Measurements from ENCODE around the gene TBXAS1. TPM values are rescaled to one million over a fixed set of nuclear protein-coding genes. Genes with fewer than 3 reads are reported as not detected.

Gene TBXAS1
- total RNA-seq, 1 donor from 2014 or later, result 3.8 TPM

- no peaks in the 10 kb centered on the region for H3K9me3 ChIP-seq
- H3K27ac ChIP-seq, result no peak overlapping the region
- intact Hi-C loops (cut with DNase I), result no loop called here
- TF ChIP-seq CTCF (IDR thresholded peaks at IDR 0.05), result no peak
- no peak for DNase-seq (ENCODE audit: low spot score in 2 of 2)
- no peaks in the 10 kb centered on the region for H3K4me1 ChIP-seq
- no peaks in the 10 kb centered on the region for H3K27me3 ChIP-seq
- peaks cover 12 to 33% of the 10 kb centered on the region in 2 donors for H3K36me3 ChIP-seq
- H3K4me3 ChIP-seq, result no peak overlapping the region
These were observed 205.4 kb downstream of the TBXAS1 start for GRCh38 chr7:140034421-140034820.

GRCh38 chr7:140035400-140036223 lies 206.5 kb downstream of the TBXAS1 start:
- Histone ChIP-seq H3K27ac (no peak overlapping the region), H3K27me3 (no peaks in the 10 kb centered on the region), H3K4me1 (no peaks in the 10 kb centered on the region), H3K36me3 (peaks cover 18 to 43% of the 10 kb centered on the region in 2 donors), H3K9me3 (no peaks in the 10 kb centered on the region), H3K4me3 (no peak overlapping the region)
- TF ChIP-seq CTCF (IDR thresholded peaks at IDR 0.05), result no peak
- intact Hi-C loops (cut with DNase I), result no loop called here
- DNase-seq (ENCODE audit: low spot score in 2 of 2), result no peak

- no peaks in the 10 kb centered on the region for H3K27me3 ChIP-seq
- no peak overlapping the region for H3K27ac ChIP-seq
- intact Hi-C loops (cut with DNase I), result no loop called here
- no peak overlapping the region for H3K4me3 ChIP-seq
- no peak for TF ChIP-seq CTCF (IDR thresholded peaks at IDR 0.05)
- H3K4me1 ChIP-seq, result no peaks in the 10 kb centered on the region
- peaks cover 21 to 48% of the 10 kb centered on the region in 2 donors for H3K36me3 ChIP-seq
- no peak for DNase-seq (ENCODE audit: low spot score in 2 of 2)
- no peaks in the 10 kb centered on the region for H3K9me3 ChIP-seq
These were observed 207.3 kb downstream of the TBXAS1 start for GRCh38 chr7:140036224-140036962.

GRCh38 chr7:140039066-140039465 lies 210.0 kb downstream of the TBXAS1 start:
- no peaks in the 10 kb centered on the region for H3K27me3 ChIP-seq
- intact Hi-C loops (cut with DNase I), result no loop called here
- TF ChIP-seq CTCF (IDR thresholded peaks at IDR 0.05), result no peak
- H3K36me3 ChIP-seq, result peaks cover 21 to 47% of the 10 kb centered on the region in 2 donors
- no peaks in the 10 kb centered on the region for H3K9me3 ChIP-seq
- H3K27ac ChIP-seq, result no peak overlapping the region
- no peak overlapping the region for H3K4me3 ChIP-seq
- H3K4me1 ChIP-seq, result no peaks in the 10 kb centered on the region
- no peak for DNase-seq (ENCODE audit: low spot score in 2 of 2)

GRCh38 chr7:140039896-140040295 lies 210.8 kb downstream of the TBXAS1 start:
- H3K36me3 ChIP-seq, result peaks cover 21 to 47% of the 10 kb centered on the region in 2 donors
- intact Hi-C loops (cut with DNase I), result no loop called here
- DNase-seq (ENCODE audit: low spot score in 2 of 2), result no peak

More at GRCh38 chr7:140039896-140040295, 210.8 kb downstream of the TBXAS1 start:
- Histone ChIP-seq H3K27me3 (no peaks in the 10 kb centered on the region), H3K9me3 (no peaks in the 10 kb centered on the region), H3K4me3 (no peak overlapping the region), H3K4me1 (no peaks in the 10 kb centered on the region), H3K27ac (no peak overlapping the region)
- no peak for TF ChIP-seq CTCF (IDR thresholded peaks at IDR 0.05)
